Measurements from ENCODE around the gene SLC4A1.

DNA sequence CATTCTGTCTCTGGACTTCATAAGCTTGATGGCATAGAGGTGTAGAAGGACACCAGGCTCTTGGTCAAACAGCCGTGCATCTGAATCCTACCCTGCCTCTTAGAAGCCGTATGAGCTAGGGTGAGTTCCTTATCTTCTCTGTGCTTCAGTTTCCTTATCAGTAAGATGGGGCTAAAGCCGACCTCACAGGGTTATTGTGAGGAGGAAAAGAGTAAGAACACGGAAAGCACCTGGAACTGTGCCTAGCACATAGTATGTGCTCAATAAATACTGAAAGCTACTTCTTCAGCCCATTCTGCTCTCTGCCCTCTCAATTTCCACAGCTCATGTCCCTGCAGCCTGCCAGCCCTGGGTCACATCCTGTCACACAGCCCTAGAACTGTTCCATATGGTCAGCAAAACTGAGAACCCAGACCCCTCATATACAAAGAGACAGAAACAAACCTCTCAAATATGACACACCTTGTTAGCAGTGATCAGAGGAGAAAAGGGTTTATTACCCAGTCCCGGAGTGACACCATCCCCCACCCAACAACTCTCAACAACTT, 31.4 kb downstream of the SLC4A1 start:
- TF ChIP-seq POLR2A (IDR thresholded peaks at IDR 0.05): no peak
- TF ChIP-seq, protein P1, sequence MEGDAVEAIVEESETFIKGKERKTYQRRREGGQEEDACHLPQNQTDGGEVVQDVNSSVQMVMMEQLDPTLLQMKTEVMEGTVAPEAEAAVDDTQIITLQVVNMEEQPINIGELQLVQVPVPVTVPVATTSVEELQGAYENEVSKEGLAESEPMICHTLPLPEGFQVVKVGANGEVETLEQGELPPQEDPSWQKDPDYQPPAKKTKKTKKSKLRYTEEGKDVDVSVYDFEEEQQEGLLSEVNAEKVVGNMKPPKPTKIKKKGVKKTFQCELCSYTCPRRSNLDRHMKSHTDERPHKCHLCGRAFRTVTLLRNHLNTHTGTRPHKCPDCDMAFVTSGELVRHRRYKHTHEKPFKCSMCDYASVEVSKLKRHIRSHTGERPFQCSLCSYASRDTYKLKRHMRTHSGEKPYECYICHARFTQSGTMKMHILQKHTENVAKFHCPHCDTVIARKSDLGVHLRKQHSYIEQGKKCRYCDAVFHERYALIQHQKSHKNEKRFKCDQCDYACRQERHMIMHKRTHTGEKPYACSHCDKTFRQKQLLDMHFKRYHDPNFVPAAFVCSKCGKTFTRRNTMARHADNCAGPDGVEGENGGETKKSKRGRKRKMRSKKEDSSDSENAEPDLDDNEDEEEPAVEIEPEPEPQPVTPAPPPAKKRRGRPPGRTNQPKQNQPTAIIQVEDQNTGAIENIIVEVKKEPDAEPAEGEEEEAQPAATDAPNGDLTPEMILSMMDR (IDR thresholded peaks at IDR 0.05): no peak

Measured in thyroid gland (tissue), 4 donors.